Activated CD8-positive, alpha-beta T cell treated with anti-CD3 and anti-CD28 coated beads, Interleukin-2, amount 10 ng/mL, durations not matched to agents 7 days and 5 days (primary cell): ENCODE measurements around the gene NXPH1. TPM values are rescaled to one million over a fixed set of nuclear protein-coding genes. Genes with fewer than 3 reads are reported as not detected.
A peak's percentile ranks its signal among the peaks of the same experiment; 100 is the strongest.
"Not testable (repeated sequence)": the region's sequence is repeated elsewhere in the genome, so short reads cannot be mapped to it uniquely, and the experiment has no call there.

ENCODE experiments used
- ATAC-seq: fragments of 150-1000 bp; cut with Tn5 transposase; one replicate; pipeline ENCODE4 v1.10.0; 2021; ENCODE audit warnings: moderate library complexity
- CTCF ChIA-PET: fragments of 350-600 bp; sonication (Branson Sonifier 250); formaldehyde crosslinking; loops from one replicate; lab custom pipeline; 2021; ENCODE audit warnings: antibody characterized with exemption; lab: Charles Lee
- POLR2A ChIA-PET: fragments of 350-600 bp; sonication (Branson Sonifier 250); formaldehyde crosslinking; loops from one replicate; lab custom pipeline; 2021; ENCODE audit warnings: antibody characterized with exemption; lab: Charles Lee
- DNase-seq: peaks from one replicate; pipeline ENCODE4 v3.0.0-alpha.2; 2020
- H3K27ac Mint-ChIP-seq: one replicate; pipeline ENCODE4 v1.8.0; 2021; ENCODE audit warnings: mild to moderate bottlenecking, mixed read lengths
- H3K27me3 Mint-ChIP-seq: one replicate; pipeline ENCODE4 v1.8.0; 2021; ENCODE audit warnings: low read depth, mixed read lengths
- H3K36me3 Mint-ChIP-seq: one replicate; pipeline ENCODE4 v1.8.0; 2021; ENCODE audit warnings: low read depth, mixed read lengths
- H3K4me1 Mint-ChIP-seq: one replicate; pipeline ENCODE4 v1.8.0; 2021; ENCODE audit warnings: low read depth, mixed read lengths
- H3K4me3 Mint-ChIP-seq: one replicate; pipeline ENCODE4 v1.8.0; 2021; ENCODE audit warnings: mild to moderate bottlenecking, mixed read lengths
- H3K9me3 Mint-ChIP-seq: one replicate; pipeline ENCODE4 v1.8.0; 2022; ENCODE audit warnings: mixed read lengths; ENCODE audit not compliant: insufficient read depth
- total RNA-seq, 2 experiments: library from RNA; stranded (reverse); gene quantifications; one replicate each; pipeline ENCODE4 v1.2.3, GENCODE V29; 2021

The NXPH1 gene
- total RNA-seq, 2 experiments from 2014 or later: not detected

DNA sequence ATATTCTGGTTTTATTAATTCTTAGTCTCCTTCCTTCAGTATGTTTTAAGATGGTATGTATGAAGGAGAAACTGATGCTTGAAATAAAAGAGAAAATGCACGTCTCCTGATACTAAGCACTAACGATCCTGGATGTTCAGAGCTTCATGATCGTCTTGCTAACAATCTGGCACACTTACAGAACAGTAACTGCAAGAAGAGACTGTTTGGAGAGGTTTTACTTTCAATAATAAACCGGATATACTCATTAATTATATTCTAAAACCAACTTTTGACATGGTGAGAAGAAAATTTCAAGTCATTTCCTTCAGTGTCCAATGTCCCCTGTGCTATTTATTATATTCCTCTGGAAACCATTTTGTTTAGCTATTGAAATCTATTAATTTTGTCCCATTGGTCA lies 251.0 kb downstream of the NXPH1 start:
- DNase-seq (no peak), ATAC-seq (no peak)
- no peak overlapping the region for H3K27ac Mint-ChIP-seq
- CTCF ChIA-PET: no interaction called here
- H3K36me3 Mint-ChIP-seq: no peaks in the 10 kb centered on the region
- POLR2A ChIA-PET: no interaction called here
- H3K4me3 Mint-ChIP-seq: no peak overlapping the region
- H3K9me3 Mint-ChIP-seq: no peaks in the 10 kb centered on the region
- H3K4me1 Mint-ChIP-seq: no peaks in the 10 kb centered on the region
- H3K27me3 Mint-ChIP-seq: no peaks in the 10 kb centered on the region

GRCh38 chr7:8699875-8700624 lies 266.6 kb downstream of the NXPH1 start:
- Mint-ChIP-seq H3K36me3 (no peaks in the 10 kb centered on the region), H3K9me3 (no peaks in the 10 kb centered on the region)
- CTCF ChIA-PET: no interaction called here

DNA sequence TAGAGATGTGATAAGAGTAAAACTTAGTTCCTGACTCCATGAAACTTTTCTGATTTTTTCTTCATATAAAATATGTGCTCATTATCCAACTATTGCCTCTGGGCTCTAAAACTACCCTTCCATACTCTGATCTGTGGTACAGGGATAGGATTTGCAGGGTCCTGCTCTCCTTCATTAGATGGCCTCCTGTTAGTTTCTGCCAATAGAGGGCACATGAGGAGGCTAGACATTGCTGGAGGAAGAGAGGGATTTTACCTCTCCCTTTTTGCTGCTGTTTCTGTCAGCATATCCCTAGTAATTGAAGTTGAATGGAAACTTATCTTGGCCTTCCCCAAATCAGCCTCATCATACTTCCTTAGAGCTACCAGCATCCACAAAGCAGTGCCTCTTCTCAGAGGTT lies 269.4 kb downstream of the NXPH1 start:
- Mint-ChIP-seq H3K4me3 (no peak overlapping the region), H3K27ac (no peak overlapping the region), H3K27me3 (no peaks in the 10 kb centered on the region), H3K4me1 (no peaks in the 10 kb centered on the region), H3K36me3 (no peaks in the 10 kb centered on the region), H3K9me3 (no peaks in the 10 kb centered on the region)
- DNase-seq (no peak), ATAC-seq (no peak)
- ChIA-PET POLR2A (no interaction called here), CTCF (no interaction called here)

More at GRCh38 chr7:8699875-8700624, 266.6 kb downstream of the NXPH1 start:
- POLR2A ChIA-PET: no interaction called here
- H3K4me1 Mint-ChIP-seq: no peaks in the 10 kb centered on the region
- no peak for DNase-seq
- H3K27me3 Mint-ChIP-seq: no peaks in the 10 kb centered on the region
- H3K27ac Mint-ChIP-seq: no peak overlapping the region
- no peak for ATAC-seq
- no peak overlapping the region for H3K4me3 Mint-ChIP-seq

GRCh38 chr7:8710124-8710523 lies 276.7 kb downstream of the NXPH1 start:
- H3K27ac Mint-ChIP-seq: no peak overlapping the region
- no peak for ATAC-seq
- no peak for DNase-seq
- no peak overlapping the region for H3K4me3 Mint-ChIP-seq
- no peaks in the 10 kb centered on the region for H3K9me3 Mint-ChIP-seq
- H3K36me3 Mint-ChIP-seq: no peaks in the 10 kb centered on the region
- H3K4me1 Mint-ChIP-seq: no peaks in the 10 kb centered on the region
- no peaks in the 10 kb centered on the region for H3K27me3 Mint-ChIP-seq
- ChIA-PET POLR2A (no interaction called here), CTCF (no interaction called here)

DNA sequence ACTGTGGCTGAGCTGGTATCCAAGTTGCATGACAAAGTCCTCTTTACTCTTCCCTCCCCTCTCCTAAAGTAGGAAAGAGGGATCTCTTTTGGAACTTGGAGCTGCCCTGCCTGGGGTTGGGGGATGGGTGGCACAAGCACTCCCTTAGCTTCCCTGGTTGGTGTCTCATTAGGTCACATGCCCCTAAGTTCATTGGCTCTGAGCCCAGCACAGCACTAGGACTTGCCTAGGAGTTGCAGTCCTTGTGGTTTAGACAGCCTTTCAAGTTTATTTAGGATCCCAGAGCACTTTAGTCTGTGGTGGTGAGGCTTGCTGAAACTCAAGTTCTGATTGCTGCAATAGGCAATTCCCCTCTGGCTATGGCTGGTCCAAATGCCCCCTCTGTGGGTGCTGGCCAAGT lies 281.4 kb downstream of the NXPH1 start:
- Mint-ChIP-seq H3K9me3 (no peaks in the 10 kb centered on the region), H3K4me3 (no peak overlapping the region), H3K27me3 (no peaks in the 10 kb centered on the region), H3K36me3 (no peaks in the 10 kb centered on the region), H3K27ac (no peak overlapping the region), H3K4me1 (no peaks in the 10 kb centered on the region)
- DNase-seq: no peak
- no peak for ATAC-seq
- CTCF ChIA-PET: no interaction called here
- POLR2A ChIA-PET: no interaction called here

- Mint-ChIP-seq H3K9me3 (no peaks in the 10 kb centered on the region), H3K27ac (no peak overlapping the region), H3K4me1 (no peaks in the 10 kb centered on the region), H3K36me3 (no peaks in the 10 kb centered on the region), H3K4me3 (no peak overlapping the region), H3K27me3 (no peaks in the 10 kb centered on the region)
- ATAC-seq (no peak), DNase-seq (no peak)
- ChIA-PET CTCF (no interaction called here), POLR2A (no interaction called here)
Measured at GRCh38 chr7:8719102-8719501, 285.7 kb downstream of the NXPH1 start.

DNA sequence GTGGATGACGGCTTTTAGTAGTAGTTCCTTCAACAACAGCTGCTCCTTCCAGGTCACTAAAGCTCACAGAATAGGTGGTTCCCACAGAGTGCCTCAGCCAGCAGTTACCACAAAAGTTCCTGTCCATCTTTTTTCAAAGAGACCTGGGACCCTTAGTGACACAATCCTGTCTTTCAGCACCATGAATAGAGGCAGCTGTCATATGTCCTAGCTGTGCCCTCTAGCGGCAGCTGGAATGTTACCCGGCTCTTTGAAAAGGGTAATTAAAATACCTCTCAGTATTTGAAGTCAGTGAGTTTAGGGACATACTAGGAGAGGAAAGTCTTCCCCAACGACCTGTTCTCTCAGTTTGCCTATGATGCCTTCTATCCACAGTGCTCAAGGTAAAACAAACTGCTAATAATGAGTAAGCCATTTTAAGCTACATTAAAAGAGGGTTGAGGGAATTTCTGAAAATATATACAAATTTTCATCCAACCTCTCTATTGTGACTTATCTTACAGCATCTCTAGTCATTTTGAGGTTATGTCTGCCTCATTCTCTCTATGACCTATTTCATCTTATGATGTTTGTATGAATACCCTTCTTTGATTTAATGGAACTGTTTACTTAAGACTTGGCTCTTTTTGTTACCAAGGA lies 290.8 kb downstream of the NXPH1 start:
- ChIA-PET CTCF (interaction anchor here (0.8 to 1.8 kb wide), 3 partner anchors 11 to 287 kb away, joined by 5 read pairs; no protein-coding TSS in a partner anchor), POLR2A (no interaction called here)
- Mint-ChIP-seq H3K9me3 (no peaks in the 10 kb centered on the region), H3K27me3 (no peaks in the 10 kb centered on the region), H3K36me3 (no peaks in the 10 kb centered on the region), H3K27ac (no peak overlapping the region), H3K4me3 (no peak overlapping the region), H3K4me1 (no peaks in the 10 kb centered on the region)
- peak; percentile 44 for DNase-seq
- peak; percentile 42 for ATAC-seq

DNA sequence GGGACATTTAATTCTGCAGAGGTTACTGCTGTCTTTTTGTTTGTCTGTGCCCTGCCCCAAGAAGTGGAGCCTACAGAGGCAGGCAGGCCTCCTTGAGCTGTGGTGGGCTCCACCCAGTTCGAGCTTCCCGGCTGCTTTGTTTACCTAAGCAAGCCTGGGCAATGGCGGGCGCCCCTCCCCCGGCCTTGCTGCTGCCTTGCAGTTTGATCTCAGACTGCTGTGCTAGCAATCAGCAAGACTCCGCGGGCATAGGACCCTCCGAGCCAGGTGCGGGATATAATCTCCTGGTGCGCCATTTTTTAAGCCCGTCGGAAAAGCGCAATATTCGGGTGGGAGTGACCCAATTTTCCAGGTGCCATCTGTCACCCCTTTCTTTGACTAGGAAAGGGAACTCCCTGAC lies 298.3 kb downstream of the NXPH1 start:
- CTCF ChIA-PET, DNase-seq, ATAC-seq, H3K27me3 Mint-ChIP-seq, POLR2A ChIA-PET, H3K4me1 Mint-ChIP-seq, H3K36me3 Mint-ChIP-seq, H3K9me3 Mint-ChIP-seq, H3K27ac Mint-ChIP-seq, H3K4me3 Mint-ChIP-seq: not testable (repeated sequence)

GRCh38 chr7:8739837-8740236 lies 306.4 kb downstream of the NXPH1 start:
- H3K27ac Mint-ChIP-seq: no peak overlapping the region
- ChIA-PET CTCF (no interaction called here), POLR2A (no interaction called here)
- H3K4me1 Mint-ChIP-seq: no peaks in the 10 kb centered on the region
- no peak overlapping the region for H3K4me3 Mint-ChIP-seq
- no peak for ATAC-seq
- H3K9me3 Mint-ChIP-seq: no peaks in the 10 kb centered on the region
- H3K27me3 Mint-ChIP-seq: no peaks in the 10 kb centered on the region
- no peaks in the 10 kb centered on the region for H3K36me3 Mint-ChIP-seq
- DNase-seq: no peak

GRCh38 chr7:8742837-8743236 lies 309.4 kb downstream of the NXPH1 start:
- no peak overlapping the region for H3K4me3 Mint-ChIP-seq
- H3K4me1 Mint-ChIP-seq: no peaks in the 10 kb centered on the region
- ChIA-PET CTCF (no interaction called here), POLR2A (no interaction called here)
- DNase-seq (no peak), ATAC-seq (no peak)
- H3K9me3 Mint-ChIP-seq: no peaks in the 10 kb centered on the region
- H3K27me3 Mint-ChIP-seq: no peaks in the 10 kb centered on the region
- no peak overlapping the region for H3K27ac Mint-ChIP-seq
- no peaks in the 10 kb centered on the region for H3K36me3 Mint-ChIP-seq

- ChIA-PET CTCF (no interaction called here), POLR2A (no interaction called here)
- Mint-ChIP-seq H3K9me3 (no peaks in the 10 kb centered on the region), H3K4me3 (no peak overlapping the region), H3K4me1 (no peaks in the 10 kb centered on the region), H3K27ac (no peak overlapping the region), H3K27me3 (no peaks in the 10 kb centered on the region), H3K36me3 (no peaks in the 10 kb centered on the region)
- no peak for ATAC-seq
- DNase-seq: no peak
Measured at GRCh38 chr7:8747338-8747737, 313.9 kb downstream of the NXPH1 start.

- Mint-ChIP-seq H3K4me3 (no peak overlapping the region), H3K27ac (no peak overlapping the region), H3K36me3 (no peaks in the 10 kb centered on the region), H3K9me3 (no peaks in the 10 kb centered on the region), H3K4me1 (no peaks in the 10 kb centered on the region), H3K27me3 (no peaks in the 10 kb centered on the region)
- ATAC-seq (no peak), DNase-seq (no peak)
- POLR2A ChIA-PET: no interaction called here
- CTCF ChIA-PET: no interaction called here
Measured at GRCh38 chr7:8751557-8752231, 318.3 kb downstream of the NXPH1 start.
